Loucy (cell line): ENCODE data around the gene CACNA1I.

Experiments used
- CTCF ChIP-seq: fragments of 200-600 bp; sonication (generic); conservative IDR thresholded peaks from 2 replicates; pipeline ENCODE4 v1.5.1; 2014; ENCODE audit warnings: mild to moderate bottlenecking, antibody characterized with exemption, low read length
- EZH2phosphoT487 ChIP-seq: fragments of 200-600 bp; IDR thresholded peaks from 2 replicates; pipeline ENCODE4 v1.6.1; 2018; ENCODE audit warnings: antibody characterized with exemption, mild to moderate bottlenecking, moderate library complexity, borderline replicate concordance

DNA sequence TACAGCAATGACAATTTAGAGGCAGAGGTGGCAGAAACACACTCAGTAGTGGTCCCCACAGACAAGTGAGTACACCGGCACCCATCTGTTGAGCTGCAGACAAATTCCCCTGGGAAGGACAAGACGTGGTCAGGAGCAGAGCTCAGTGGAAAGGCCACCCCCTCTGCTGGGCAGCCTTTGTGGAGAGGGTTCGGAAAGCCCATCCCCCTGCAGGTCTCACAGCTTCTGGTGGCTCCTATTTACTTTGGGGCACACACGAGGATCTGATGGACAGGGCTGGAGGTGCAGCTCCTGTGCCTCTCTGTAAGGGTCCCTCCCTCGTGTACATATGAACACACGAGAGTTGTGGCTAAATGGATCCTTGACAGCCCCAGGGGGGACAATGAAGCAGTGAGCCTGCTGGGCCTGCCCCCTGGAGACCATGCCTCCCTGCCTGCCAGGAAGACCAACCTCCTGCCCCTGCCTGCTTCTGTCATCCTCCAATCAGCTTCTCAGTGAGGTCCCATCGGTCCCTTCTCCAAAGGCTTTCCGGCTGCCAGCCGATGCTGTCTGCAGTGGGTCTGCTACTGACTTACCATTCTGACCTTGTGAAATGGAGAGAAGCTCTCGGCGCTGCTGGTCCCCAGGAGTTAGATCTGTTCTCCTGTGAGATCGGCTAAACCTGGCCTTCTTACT, 161.5 kb downstream of the CACNA1I start:
- TF ChIP-seq CTCF (no peak), EZH2phosphoT487 (no peak)
